Esophagus muscularis mucosa (tissue), 4 donors: ENCODE data around the gene GJB4. TPM values are rescaled to one million over a fixed set of nuclear protein-coding genes. Genes with fewer than 3 reads are reported as not detected.

ENCODE experiments used
- DNase-seq: peaks from one replicate; pipeline ENCODE4 v3.0.0-alpha.2; 2017; ENCODE audit errors: extremely low spot score
- H3K27ac ChIP-seq, 4 donors: fragments of 200-600 bp; sonication (generic); replicated peaks in 1 of 4; 1 replicate in 3 of 4; 2 replicates in 1 of 4; pipeline ENCODE4 v1.5.1; 2016 to 2019; ENCODE audit warnings: mild to moderate bottlenecking in 1 of 4
- H3K27me3 ChIP-seq, 4 donors: fragments of 200-600 bp; sonication (generic); one replicate each; pipeline versions ENCODE4 v1.5.1 to v1.6.0; 2016 to 2019
- H3K36me3 ChIP-seq, 4 donors: fragments of 200-600 bp; sonication (generic); one replicate each; pipeline ENCODE4 v1.5.1; 2016 to 2019
- H3K4me1 ChIP-seq, 4 donors: fragments of 200-600 bp; sonication (generic); one replicate each; pipeline ENCODE4 v1.5.1; 2016 to 2019
- H3K4me3 ChIP-seq, 4 donors: fragments of 200-600 bp; sonication (generic); 1 replicate in 2 of 4; 2 replicates in 2 of 4; pipeline ENCODE4 v1.5.1; 2016 to 2019; ENCODE audit warnings: mild to moderate bottlenecking in 4 of 4, moderate library complexity in 1 of 4
- H3K9me3 ChIP-seq, 4 donors: fragments of 200-600 bp; sonication (generic); 1 replicate in 3 of 4; 2 replicates in 1 of 4; pipeline ENCODE4 v1.5.1; 2016 to 2019
- EP300 ChIP-seq: sonication (generic); formaldehyde crosslinking; IDR thresholded peaks from one replicate; pipeline ENCODE4 v1.6.1; 2017; ENCODE audit warnings: antibody characterized with exemption
- POLR2A ChIP-seq: fragments of 450-650 bp; IDR thresholded peaks from one replicate; pipeline ENCODE4 v1.6.1; 2017; ENCODE audit warnings: antibody characterized with exemption, moderate library complexity, mild to moderate bottlenecking, low read depth
- POLR2AphosphoS5 ChIP-seq, 2 donors: sonication (generic); formaldehyde crosslinking; IDR thresholded peaks; one replicate each; pipeline ENCODE4 v1.6.1; 2017; ENCODE audit warnings: antibody characterized with exemption in 2 of 2
- WGBS: methylation state at CpG from one replicate; pipeline ENCODE4 v1.1.5; 2018; 5-methylcytosine and 5-hydroxymethylcytosine counted together
- intact Hi-C: fragments of 100-400 bp; cut with DNase I; formaldehyde crosslinking; loops from one replicate; pipeline ENCODE4 v1.15.1; 2023
- total RNA-seq, 4 donors: library from RNA; depleted of rRNA; stranded (reverse); fragments of >200 nt; gene quantifications; one replicate each; pipeline versions ENCODE4 v1.1.0 to v1.2.1, GENCODE V29; 2016
- TF ChIP-seq, protein P1 (sequence below), 3 experiments: fragments of 200-600 bp in 2 of 3; fragments of 450-650 bp in 1 of 3; sonication (generic) in 2 of 3; IDR thresholded peaks; one replicate each; pipeline ENCODE4 v1.5.1; 2017 to 2019; ENCODE audit warnings: antibody characterized with exemption in 3 of 3, mild to moderate bottlenecking in 2 of 3, moderate library complexity in 1 of 3

The GJB4 gene
- total RNA-seq, 4 donors from 2014 or later, result not detected

DNA sequence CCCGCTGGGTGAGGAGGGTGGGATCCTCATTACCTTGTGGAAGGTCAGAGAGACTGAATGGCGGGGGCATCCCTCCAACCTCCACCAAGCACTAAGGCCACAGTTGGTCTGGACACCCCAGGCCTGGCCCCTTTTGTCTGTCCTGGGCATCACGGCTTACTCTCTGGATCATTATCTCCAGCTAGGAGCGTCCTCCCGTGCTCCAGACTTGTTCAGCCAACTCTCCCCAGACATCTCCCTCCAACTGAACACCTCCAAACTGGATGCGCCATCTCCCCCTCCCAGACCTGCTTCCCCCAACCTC lies 11.9 kb upstream of the GJB4 start:
- Histone ChIP-seq H3K4me3 (no peak overlapping the region), H3K27ac (no peak overlapping the region), H3K9me3 (no peaks in the 10 kb centered on the region), H3K27me3 (peaks cover 0 to 37% (median 0%) of the 10 kb centered on the region in 4 donors), H3K36me3 (no peaks in the 10 kb centered on the region), H3K4me1 (peaks cover 0 to 1% (median 0%) of the 10 kb centered on the region in 4 donors)
- TF ChIP-seq POLR2AphosphoS5 (IDR thresholded peaks at IDR 0.05) (no peak), POLR2A (no peak), EP300 (no peak)
- TF ChIP-seq, protein P1, sequence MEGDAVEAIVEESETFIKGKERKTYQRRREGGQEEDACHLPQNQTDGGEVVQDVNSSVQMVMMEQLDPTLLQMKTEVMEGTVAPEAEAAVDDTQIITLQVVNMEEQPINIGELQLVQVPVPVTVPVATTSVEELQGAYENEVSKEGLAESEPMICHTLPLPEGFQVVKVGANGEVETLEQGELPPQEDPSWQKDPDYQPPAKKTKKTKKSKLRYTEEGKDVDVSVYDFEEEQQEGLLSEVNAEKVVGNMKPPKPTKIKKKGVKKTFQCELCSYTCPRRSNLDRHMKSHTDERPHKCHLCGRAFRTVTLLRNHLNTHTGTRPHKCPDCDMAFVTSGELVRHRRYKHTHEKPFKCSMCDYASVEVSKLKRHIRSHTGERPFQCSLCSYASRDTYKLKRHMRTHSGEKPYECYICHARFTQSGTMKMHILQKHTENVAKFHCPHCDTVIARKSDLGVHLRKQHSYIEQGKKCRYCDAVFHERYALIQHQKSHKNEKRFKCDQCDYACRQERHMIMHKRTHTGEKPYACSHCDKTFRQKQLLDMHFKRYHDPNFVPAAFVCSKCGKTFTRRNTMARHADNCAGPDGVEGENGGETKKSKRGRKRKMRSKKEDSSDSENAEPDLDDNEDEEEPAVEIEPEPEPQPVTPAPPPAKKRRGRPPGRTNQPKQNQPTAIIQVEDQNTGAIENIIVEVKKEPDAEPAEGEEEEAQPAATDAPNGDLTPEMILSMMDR (IDR thresholded peaks at IDR 0.05), result no peak
- intact Hi-C loops, result no loop called here
- 64% methylated on average over 6 of the region's 6 CpGs for WGBS
- DNase-seq, result no peak

DNA sequence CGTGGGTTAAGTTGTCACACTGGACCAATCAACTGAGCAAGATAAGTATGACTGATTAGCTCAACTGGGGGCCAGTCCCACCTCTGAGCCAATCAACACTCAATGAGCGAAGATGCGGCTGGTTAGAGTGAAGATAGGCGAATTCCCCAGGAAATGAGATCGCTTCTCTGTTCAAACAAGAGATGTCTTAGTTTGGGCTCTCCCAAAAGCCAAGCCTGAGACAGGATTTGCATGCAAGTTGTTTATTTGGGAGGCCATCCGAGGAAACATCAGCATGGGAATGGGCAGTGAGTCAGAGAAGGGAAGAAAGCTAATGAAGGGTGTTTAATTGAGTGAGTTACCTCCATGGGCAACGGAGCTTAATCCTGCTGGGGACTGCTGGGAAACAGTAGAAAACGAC lies 9.5 kb upstream of the GJB4 start:
- no peak overlapping the region for H3K27ac ChIP-seq
- no peaks in the 10 kb centered on the region for H3K36me3 ChIP-seq
- no peak overlapping the region for H3K4me3 ChIP-seq
- TF ChIP-seq POLR2A (no peak), POLR2AphosphoS5 (IDR thresholded peaks at IDR 0.05) (no peak), EP300 (no peak)
- TF ChIP-seq, protein P1 (IDR thresholded peaks at IDR 0.05), result no peak
- H3K27me3 ChIP-seq, result peaks cover 0 to 41% (median 0%) of the 10 kb centered on the region in 4 donors
- intact Hi-C loops, result no loop called here
- no peak for DNase-seq
- 57% methylated on average over 8 of the region's 8 CpGs for WGBS
- no peaks in the 10 kb centered on the region for H3K9me3 ChIP-seq
- no peaks in the 10 kb centered on the region for H3K4me1 ChIP-seq

DNA sequence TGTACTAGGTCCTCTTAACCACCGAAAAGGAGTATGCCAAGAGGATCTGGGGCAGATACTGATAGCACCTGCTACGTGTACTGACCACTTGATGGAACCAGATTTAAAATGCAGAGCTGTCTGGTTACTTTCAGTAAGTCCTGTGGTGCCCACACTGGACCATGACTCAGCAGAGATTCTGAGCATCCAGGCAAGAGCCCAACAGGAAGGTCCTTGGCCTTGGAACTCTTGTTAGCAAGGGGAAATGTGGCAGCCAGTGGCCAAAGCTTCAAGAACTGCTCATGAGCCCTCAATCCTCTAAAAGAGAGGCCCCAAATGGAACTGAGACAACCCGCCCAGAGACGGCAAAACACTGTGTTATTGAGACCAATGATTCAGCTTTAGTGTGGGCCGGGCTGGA lies 8.9 kb upstream of the GJB4 start:
- Histone ChIP-seq H3K27ac (no peak overlapping the region), H3K36me3 (no peaks in the 10 kb centered on the region), H3K4me1 (no peaks in the 10 kb centered on the region), H3K27me3 (peaks cover 0 to 48% (median 0%) of the 10 kb centered on the region in 4 donors), H3K4me3 (no peak overlapping the region), H3K9me3 (no peaks in the 10 kb centered on the region)
- no peak for DNase-seq
- intact Hi-C loops, result no loop called here
- WGBS, result 86% methylated on average over 5 of the region's 5 CpGs
- no peak for TF ChIP-seq POLR2AphosphoS5 (IDR thresholded peaks at IDR 0.05)

DNA sequence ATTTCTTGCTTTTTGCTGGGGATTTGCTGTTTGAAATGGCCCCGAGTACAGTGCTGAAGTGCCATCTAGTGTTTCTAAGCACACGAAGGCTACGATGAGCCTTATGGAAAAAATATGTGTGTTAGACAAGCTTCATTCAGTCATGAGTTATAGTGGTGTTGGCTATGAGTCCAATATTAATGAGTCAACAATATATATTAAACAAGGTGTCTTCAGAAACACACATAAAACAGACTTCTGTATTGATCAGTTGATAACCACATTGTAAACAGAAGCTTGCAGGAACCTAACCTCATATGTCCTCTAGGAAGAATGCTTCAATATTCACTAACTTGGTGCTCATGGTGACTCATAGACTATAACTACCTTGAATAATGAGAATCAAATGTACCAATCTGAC lies 6.4 kb upstream of the GJB4 start:
- 85% methylated on average over 3 of the region's 3 CpGs for WGBS
- Histone ChIP-seq H3K4me1 (no peaks in the 10 kb centered on the region), H3K27ac (no peak overlapping the region), H3K36me3 (no peaks in the 10 kb centered on the region), H3K9me3 (no peaks in the 10 kb centered on the region), H3K4me3 (no peak overlapping the region), H3K27me3 (peaks cover 0 to 31% (median 0%) of the 10 kb centered on the region in 4 donors)
- TF ChIP-seq, protein P1 (IDR thresholded peaks at IDR 0.05), result no peak
- TF ChIP-seq EP300 (no peak), POLR2AphosphoS5 (IDR thresholded peaks at IDR 0.05) (no peak), POLR2A (no peak)
- intact Hi-C loops, result no loop called here
- DNase-seq, result no peak

DNA sequence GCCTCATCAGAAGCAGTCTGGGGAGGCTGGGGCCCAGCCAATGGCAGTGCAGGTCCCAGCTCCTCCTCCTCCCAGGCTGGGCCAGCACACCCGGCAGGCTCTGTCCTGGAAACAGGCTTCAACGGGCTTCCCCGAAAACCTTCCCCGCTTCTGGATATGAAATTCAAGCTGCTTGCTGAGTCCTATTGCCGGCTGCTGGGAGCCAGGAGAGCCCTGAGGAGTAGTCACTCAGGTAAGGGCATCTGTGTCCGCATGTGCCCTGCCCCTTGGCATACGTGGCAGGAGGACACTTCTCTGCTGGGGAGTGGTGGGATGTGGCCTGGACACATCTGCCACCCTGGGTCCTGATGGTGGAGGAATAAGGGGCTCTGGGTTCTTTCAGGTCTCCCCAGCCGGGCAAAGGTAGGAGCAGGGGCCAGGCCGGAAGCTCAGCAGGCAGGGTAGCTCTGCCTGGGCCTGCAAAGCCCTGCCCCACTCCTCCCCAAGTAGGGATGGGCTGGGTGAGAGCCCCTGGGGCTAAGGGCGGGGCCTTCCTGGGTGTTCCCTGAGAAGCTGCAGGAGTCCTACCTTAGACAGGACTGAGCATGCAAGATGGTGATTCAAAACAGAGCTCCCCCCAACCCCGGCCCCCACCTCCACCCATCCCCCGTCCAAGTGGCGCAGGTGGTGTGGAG lies 4.4 kb upstream of the GJB4 start, which contains the start of gene GJB5:
TSS of gene GJB5 (plus strand) at position 84 of the 674 bp plus-strand sequence. CDS start 2,284 bp downstream, outside the sequence.
- no peaks in the 10 kb centered on the region for H3K36me3 ChIP-seq
- H3K4me3 ChIP-seq, result no peak within 1 kb of the TSS
- TF ChIP-seq POLR2A, result no peak
- TF ChIP-seq, protein P1 (IDR thresholded peaks at IDR 0.05), result no peak
- TF ChIP-seq POLR2AphosphoS5 (IDR thresholded peaks at IDR 0.05), result no peak
- TF ChIP-seq EP300, result no peak
- no peaks in the 10 kb centered on the region for H3K9me3 ChIP-seq
- H3K27ac ChIP-seq, result no peak within 1 kb of the TSS
- intact Hi-C loops, result no loop called here
- WGBS, result 68% methylated on average over 7 of the region's 13 CpGs
- H3K27me3 ChIP-seq, result peaks cover 0 to 32% (median 0%) of the 10 kb centered on the region in 4 donors
- no peaks in the 10 kb centered on the region for H3K4me1 ChIP-seq
- no peak for DNase-seq
